SW 1271 (cell line): ENCODE results near the gene TKT.

Source experiments
- DNase-seq, 2 experiments: peaks; one replicate each; lab custom pipeline; 2025; lab: John Stamatoyannopoulos, UW

Gene TKT

GRCh38 chr3:53239800-53240199 is 16.0 kb downstream of the TKT start:
- DNase-seq: no peak

GRCh38 chr3:53238886-53239285 is 16.9 kb downstream of the TKT start:
- DNase-seq: no peak

GRCh38 chr3:53238051-53238850 is 17.6 kb downstream of the TKT start:
- peak in 1 of 2 experiments; percentile 56 for DNase-seq

- peak in 1 of 2 experiments; percentile 49 for DNase-seq
These were observed 19.5 kb downstream of the TKT start for GRCh38 chr3:53236112-53236841.

- no peak for DNase-seq
These were observed 20.3 kb downstream of the TKT start for GRCh38 chr3:53235545-53235944.

- DNase-seq: no peak
These were observed 21.0 kb downstream of the TKT start for GRCh38 chr3:53234841-53235232.

GRCh38 chr3:53234130-53234840 is 21.5 kb downstream of the TKT start:
- no peak for DNase-seq

GRCh38 chr3:53232641-53233377 is 23.0 kb downstream of the TKT start:
- DNase-seq: no peak

- DNase-seq: no peak
These were observed 24.0 kb downstream of the TKT start for GRCh38 chr3:53231532-53232511.

GRCh38 chr3:53230789-53231188 is 25.0 kb downstream of the TKT start:
- DNase-seq: no peak

- DNase-seq: no peak
These were observed 25.7 kb downstream of the TKT start for GRCh38 chr3:53230041-53230621.

GRCh38 chr3:53229606-53230005 is 26.2 kb downstream of the TKT start:
- no peak for DNase-seq

- no peak for DNase-seq
These were observed 26.7 kb downstream of the TKT start for GRCh38 chr3:53229171-53229570.

GRCh38 chr3:53227993-53228885 is 27.6 kb downstream of the TKT start:
- no peak for DNase-seq

GRCh38 chr3:53226841-53227407 is 28.9 kb downstream of the TKT start:
- DNase-seq: no peak

- no peak for DNase-seq
These were observed 29.5 kb downstream of the TKT start for GRCh38 chr3:53226142-53226840.

GRCh38 chr3:53225651-53226050 is 30.2 kb downstream of the TKT start:
- DNase-seq: no peak

- DNase-seq: no peak
These were observed 30.6 kb downstream of the TKT start for GRCh38 chr3:53225181-53225580.
